PC-9 (cell line): ENCODE data around the gene TMEM11. TPM values are rescaled to one million over a fixed set of nuclear protein-coding genes. Genes with fewer than 3 reads are reported as not detected.
A peak's percentile ranks its signal among the peaks of the same experiment; 100 is the strongest.

ENCODE experiments used
- BruUV-seq: library from RNA; stranded (reverse); fragments of 400-500 nt; replicated peaks from 2 replicates; lab custom pipeline; 2021; lab: Mats Ljungman, UMichigan
- CTCF ChIA-PET: fragments of 300-600 bp; sonication (Branson Sonifier 250); formaldehyde crosslinking; loops from one replicate; lab custom pipeline; 2022; ENCODE audit warnings: antibody characterized with exemption; lab: Charles Lee
- POLR2A ChIA-PET: fragments of 300-600 bp; sonication (Branson Sonifier 250); formaldehyde crosslinking; loops from one replicate; lab custom pipeline; 2022; ENCODE audit warnings: antibody characterized with exemption; ENCODE audit not compliant: unreplicated experiment; lab: Charles Lee
- DNase-seq, 2 experiments: peaks; one replicate each; pipeline versions ENCODE4 v3.0.0 to v3.0.0-alpha.2; 2015 to 2022; ENCODE audit warnings: mixed read lengths in 1 of 2
- H2AFZ ChIP-seq: fragments of 200-600 bp; sonication (generic); 2 replicates; pipeline ENCODE4 v1.8.1; 2017; ENCODE audit warnings: antibody characterized with exemption
- H3F3A ChIP-seq: fragments of 200-600 bp; sonication (generic); 2 replicates; pipeline ENCODE4 v1.8.1; 2017; ENCODE audit warnings: antibody characterized with exemption, mild to moderate bottlenecking, low read depth; ENCODE audit not compliant: insufficient read depth
- H3K27ac ChIP-seq: fragments of 200-600 bp; sonication (generic); 2 replicates; pipeline ENCODE4 v1.6.1; 2016; ENCODE audit warnings: mixed run types
- H3K27me3 ChIP-seq: fragments of 200-600 bp; sonication (generic); 2 replicates; pipeline ENCODE4 v1.6.1; 2016; ENCODE audit warnings: low read depth, mixed run types; ENCODE audit not compliant: insufficient read depth
- H3K36me3 ChIP-seq: fragments of 200-600 bp; sonication (generic); 2 replicates; pipeline ENCODE4 v1.6.1; 2016; ENCODE audit warnings: low read depth, mixed run types
- H3K4me1 ChIP-seq: fragments of 200-600 bp; sonication (generic); replicated peaks from 2 replicates; pipeline ENCODE4 v1.6.1; 2016; ENCODE audit warnings: mixed run types; ENCODE audit not compliant: insufficient read depth
- H3K4me2 ChIP-seq: fragments of 200-600 bp; sonication (generic); 2 replicates; pipeline ENCODE4 v1.6.1; 2017; ENCODE audit warnings: mixed run types
- H3K4me3 ChIP-seq: fragments of 200-600 bp; sonication (generic); 2 replicates; pipeline ENCODE4 v1.6.1; 2016; ENCODE audit warnings: mixed run types
- H3K79me2 ChIP-seq: fragments of 200-600 bp; sonication (generic); 2 replicates; pipeline ENCODE4 v1.6.1; 2017; ENCODE audit warnings: low read depth, mixed run types
- H3K9me2 ChIP-seq: fragments of 200-600 bp; sonication (generic); 2 replicates; pipeline ENCODE4 v1.8.1; 2017; ENCODE audit warnings: mild to moderate bottlenecking; ENCODE audit not compliant: insufficient read depth
- H3K9me3 ChIP-seq: fragments of 200-600 bp; sonication (generic); 2 replicates; pipeline ENCODE4 v1.8.1; 2016; ENCODE audit warnings: low read depth; ENCODE audit not compliant: insufficient read depth
- H4K20me1 ChIP-seq: fragments of 200-600 bp; sonication (generic); 2 replicates; pipeline ENCODE4 v1.8.1; 2017; ENCODE audit not compliant: insufficient read depth
- EZH2 ChIP-seq: fragments of 200-600 bp; sonication (generic); IDR thresholded peaks from 2 replicates; pipeline ENCODE4 v1.8.0; 2017; ENCODE audit warnings: antibody characterized with exemption, low read depth
- intact Hi-C: fragments of 100-400 bp; cut with micrococcal nuclease; formaldehyde crosslinking; loops from one replicate; pipeline ENCODE4 v1.10.0; 2022; ENCODE audit not compliant: unreplicated experiment
- total RNA-seq: library from RNA; stranded (reverse); gene quantifications from 2 replicates; pipeline ENCODE4 v1.2.3, GENCODE V29; 2021
- TF ChIP-seq, protein P1 (sequence below): fragments of 200-600 bp; sonication (generic); conservative IDR thresholded peaks from 2 replicates; pipeline ENCODE4 v1.6.1; 2017; ENCODE audit warnings: mixed run types, antibody characterized with exemption, mild to moderate bottlenecking, moderate library complexity

The TMEM11 gene
- total RNA-seq, 1 experiment from 2014 or later: 37.6 TPM

DNA sequence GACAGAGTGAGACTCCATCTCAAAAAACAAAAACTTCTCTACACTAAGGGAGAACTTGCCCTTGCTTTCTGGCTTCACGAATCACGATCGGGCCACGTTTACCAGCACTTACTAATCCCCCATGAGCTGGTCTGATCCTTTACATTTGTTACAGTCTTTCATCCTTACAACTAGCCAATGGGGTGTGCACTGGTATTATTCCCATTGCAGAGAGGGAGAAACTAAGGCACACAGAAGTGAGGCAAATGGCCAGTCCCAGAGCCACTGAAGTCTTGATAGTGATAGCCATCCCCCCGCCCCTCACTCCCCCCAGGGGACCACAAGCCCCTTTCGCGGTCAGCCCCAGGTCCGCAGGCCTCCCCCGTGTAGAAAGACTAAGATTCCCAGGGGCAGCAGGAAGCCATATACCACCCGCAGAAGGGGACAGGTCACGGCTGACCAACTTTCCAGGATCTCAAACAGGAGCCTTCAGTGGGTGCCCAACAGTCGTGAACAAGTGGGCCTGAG, 38.4 kb upstream of the TMEM11 start:
- CTCF ChIA-PET: interaction anchor here (0.7 kb wide), 1 partner anchor 344 kb away, joined by 9 read pairs; no protein-coding TSS in a partner anchor

DNA sequence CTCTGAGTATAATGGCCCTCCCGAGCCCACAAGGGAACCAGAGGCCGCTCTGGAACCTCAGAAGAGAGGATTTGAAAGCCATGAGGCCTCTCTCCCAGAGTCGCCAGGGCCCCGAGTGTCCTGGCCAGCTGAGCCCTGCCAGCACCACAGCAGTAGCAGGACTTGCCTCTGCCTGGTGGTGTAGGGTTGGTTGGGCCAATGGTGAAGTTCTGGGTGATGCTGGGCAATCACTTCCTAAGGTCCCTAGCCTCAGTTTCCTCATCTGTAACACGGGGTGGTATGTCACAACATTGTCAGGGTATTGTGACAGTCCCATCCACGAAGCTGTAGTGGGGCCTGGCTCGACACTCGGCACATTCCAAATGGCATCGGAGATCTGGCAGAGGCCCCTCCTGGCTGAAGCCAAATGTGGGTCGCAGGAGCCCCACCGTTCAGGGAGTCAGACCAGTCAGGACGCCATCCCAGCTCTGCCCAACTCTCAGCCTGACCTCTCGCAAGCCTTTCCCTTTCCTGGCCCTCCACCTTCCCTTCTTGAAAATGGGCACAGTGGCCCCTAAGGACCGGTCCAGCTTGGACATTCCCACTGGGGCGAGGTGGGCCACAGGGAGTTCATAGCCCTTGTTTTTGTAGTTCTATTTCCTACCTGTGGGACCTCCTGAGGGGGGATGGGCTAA, 37.5 kb upstream of the TMEM11 start:
- TF ChIP-seq, protein P1, sequence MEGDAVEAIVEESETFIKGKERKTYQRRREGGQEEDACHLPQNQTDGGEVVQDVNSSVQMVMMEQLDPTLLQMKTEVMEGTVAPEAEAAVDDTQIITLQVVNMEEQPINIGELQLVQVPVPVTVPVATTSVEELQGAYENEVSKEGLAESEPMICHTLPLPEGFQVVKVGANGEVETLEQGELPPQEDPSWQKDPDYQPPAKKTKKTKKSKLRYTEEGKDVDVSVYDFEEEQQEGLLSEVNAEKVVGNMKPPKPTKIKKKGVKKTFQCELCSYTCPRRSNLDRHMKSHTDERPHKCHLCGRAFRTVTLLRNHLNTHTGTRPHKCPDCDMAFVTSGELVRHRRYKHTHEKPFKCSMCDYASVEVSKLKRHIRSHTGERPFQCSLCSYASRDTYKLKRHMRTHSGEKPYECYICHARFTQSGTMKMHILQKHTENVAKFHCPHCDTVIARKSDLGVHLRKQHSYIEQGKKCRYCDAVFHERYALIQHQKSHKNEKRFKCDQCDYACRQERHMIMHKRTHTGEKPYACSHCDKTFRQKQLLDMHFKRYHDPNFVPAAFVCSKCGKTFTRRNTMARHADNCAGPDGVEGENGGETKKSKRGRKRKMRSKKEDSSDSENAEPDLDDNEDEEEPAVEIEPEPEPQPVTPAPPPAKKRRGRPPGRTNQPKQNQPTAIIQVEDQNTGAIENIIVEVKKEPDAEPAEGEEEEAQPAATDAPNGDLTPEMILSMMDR: no peak
- no peak for TF ChIP-seq EZH2
- H3K27me3 ChIP-seq: 0 out of 2 replicates have a peak, but pooled peaks cover 4% of the 10 kb centered on the region
- no peaks in the 10 kb centered on the region for H4K20me1 ChIP-seq
- 0 out of 2 replicates have a peak, but pooled peaks cover 3% of the 10 kb centered on the region for H3F3A ChIP-seq
- BruUV-seq: TSS peak; percentile 53
- no peaks in the 10 kb centered on the region for H3K9me2 ChIP-seq
- no peak for DNase-seq
- no peak overlapping the region for H3K4me3 ChIP-seq
- intact Hi-C loops: loop anchor here (5.0 kb wide), 1 partner anchor 36 kb away; no protein-coding TSS in a partner anchor
- H3K4me2 ChIP-seq: no peak overlapping the region
- POLR2A ChIA-PET: interaction anchor here (0.6 kb wide), 1 partner anchor 191 kb away, joined by 3 read pairs; no protein-coding TSS in a partner anchor
- peaks cover 14% of the 10 kb centered on the region for H3K4me1 ChIP-seq
- no peaks in the 10 kb centered on the region for H3K36me3 ChIP-seq
- CTCF ChIA-PET: no interaction called here
- H2AFZ ChIP-seq: no peak overlapping the region
- no peaks in the 10 kb centered on the region for H3K9me3 ChIP-seq
- no peaks in the 10 kb centered on the region for H3K79me2 ChIP-seq
- H3K27ac ChIP-seq: no peak overlapping the region

More for the DNA sequence above, 38.4 kb upstream of the TMEM11 start:
- Histone ChIP-seq H3K4me3 (peak overlapping the region; percentile 49), H3K9me2 (no peaks in the 10 kb centered on the region), H3K9me3 (no peaks in the 10 kb centered on the region), H3K79me2 (no peaks in the 10 kb centered on the region), H3K27ac (no peak overlapping the region), H2AFZ (no peak overlapping the region), H3K4me1 (peaks cover 20% of the 10 kb centered on the region), H3F3A (peaks cover 10% of the 10 kb centered on the region; the same call in 1 of the 2 replicates), H3K36me3 (no peaks in the 10 kb centered on the region), H4K20me1 (no peaks in the 10 kb centered on the region), H3K4me2 (peak overlapping the region; percentile 70), H3K27me3 (0 out of 2 replicates have a peak, but pooled peaks cover 4% of the 10 kb centered on the region)
- POLR2A ChIA-PET: interaction anchor here (0.6 kb wide), 1 partner anchor 192 kb away, joined by 3 read pairs; no protein-coding TSS in a partner anchor
- TF ChIP-seq, protein P1: no peak
- TF ChIP-seq EZH2: no peak
- DNase-seq: no peak
- BruUV-seq: no TSS peak
- intact Hi-C loops: loop anchor here (5.0 kb wide), 1 partner anchor 35 kb away; no protein-coding TSS in a partner anchor

DNA sequence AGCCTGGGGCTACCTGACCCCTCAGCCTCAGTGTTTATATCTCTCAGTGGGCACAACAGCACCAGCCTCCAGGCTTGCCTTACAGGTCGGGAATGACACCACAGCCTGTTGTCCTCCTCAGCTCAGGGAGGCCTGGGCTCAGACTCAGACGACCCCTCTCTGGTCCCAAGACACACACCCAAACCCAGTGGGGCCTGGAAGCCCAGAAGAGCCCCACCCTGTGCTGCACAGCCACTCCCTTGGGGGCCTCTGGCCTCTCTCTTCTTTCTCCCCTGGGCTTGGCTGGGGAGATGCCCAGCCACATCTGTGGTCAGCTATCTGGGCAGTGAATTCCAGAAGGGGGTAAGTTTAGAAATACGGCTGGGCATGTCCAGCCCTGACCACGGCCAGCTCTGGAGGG, 36.9 kb upstream of the TMEM11 start:
- CTCF ChIA-PET: no interaction called here

More for the DNA sequence above, 36.9 kb upstream of the TMEM11 start:
- Histone ChIP-seq H3K4me2 (no peak overlapping the region), H3F3A (no peaks in the 10 kb centered on the region), H3K27ac (no peak overlapping the region), H4K20me1 (no peaks in the 10 kb centered on the region), H3K9me2 (no peaks in the 10 kb centered on the region), H3K36me3 (no peaks in the 10 kb centered on the region), H3K4me3 (no peak overlapping the region), H3K9me3 (no peaks in the 10 kb centered on the region), H3K79me2 (no peaks in the 10 kb centered on the region), H2AFZ (no peak overlapping the region), H3K27me3 (0 out of 2 replicates have a peak, but pooled peaks cover 4% of the 10 kb centered on the region), H3K4me1 (peaks cover 12% of the 10 kb centered on the region)
- no peak for DNase-seq
- POLR2A ChIA-PET: no interaction called here
- TF ChIP-seq, protein P1: no peak
- TF ChIP-seq EZH2: no peak
- intact Hi-C loops: loop anchor here (5.0 kb wide), 1 partner anchor 36 kb away; no protein-coding TSS in a partner anchor
- no TSS peak for BruUV-seq
